Fibroblast of villous mesenchyme (primary cell): ENCODE results near the gene OR52B2. TPM values are rescaled to one million over a fixed set of nuclear protein-coding genes. Genes with fewer than 3 reads are reported as not detected.

Experiments used
- DNase-seq: peaks from one replicate; pipeline ENCODE4 v3.0.0-alpha.2; 2010; ENCODE audit warnings: low read depth
- H3K4me3 ChIP-seq: 2 replicates; pipeline ENCODE4 v1.5.1; 2011; ENCODE audit warnings: low read depth, mild to moderate bottlenecking, low read length
- CTCF ChIP-seq: IDR thresholded peaks from 2 replicates; pipeline ENCODE4 v1.5.1; 2012; ENCODE audit warnings: low read depth, mild to moderate bottlenecking, low read length; ENCODE audit not compliant: insufficient read depth
- total RNA-seq: library from RNA; depleted of rRNA; stranded (reverse); fragments of >200 nt; gene quantifications from 2 replicates; pipeline ENCODE4 v1.2.3, GENCODE V29; 2012

The OR52B2 gene
- total RNA-seq, 1 donor, result not detected

GRCh38 chr11:6199174-6199810 is 29.2 kb upstream of the OR52B2 start, which contains the start of gene OR52W1:
Gene OR52W1, plus strand, starts transcription at chr11:6199224. Its CDS starts 0 bp downstream, at chr11:6199224.
- TF ChIP-seq CTCF, result no peak
- H3K4me3 ChIP-seq, result no peak within 1 kb of the TSS
- DNase-seq, result no peak

- no peak for TF ChIP-seq CTCF
- DNase-seq, result no peak
- H3K4me3 ChIP-seq, result no peak overlapping the region
Measured at GRCh38 chr11:6197466-6198200, 27.5 kb upstream of the OR52B2 start.

- no peak for DNase-seq
- TF ChIP-seq CTCF, result no peak
- H3K4me3 ChIP-seq, result no peak overlapping the region
Measured at GRCh38 chr11:6196396-6196795, 26.3 kb upstream of the OR52B2 start.

GRCh38 chr11:6194065-6194581 is 24.0 kb upstream of the OR52B2 start:
- no peak overlapping the region for H3K4me3 ChIP-seq
- DNase-seq, result no peak
- TF ChIP-seq CTCF, result no peak

GRCh38 chr11:6191742-6192141 is 21.6 kb upstream of the OR52B2 start:
- no peak overlapping the region for H3K4me3 ChIP-seq
- no peak for TF ChIP-seq CTCF
- DNase-seq, result no peak

GRCh38 chr11:6175440-6175839 is 5.3 kb upstream of the OR52B2 start:
- H3K4me3 ChIP-seq, result no peak overlapping the region
- DNase-seq, result no peak
- TF ChIP-seq CTCF, result no peak
